HCT116 (cell line): ENCODE results near the gene PDIK1L. TPM values are rescaled to one million over a fixed set of nuclear protein-coding genes. Genes with fewer than 3 reads are reported as not detected.

ENCODE experiments used
- ATAC-seq: fragments of 200-7000 bp; cut with Tn5 transposase; 2 replicates; pipeline ENCODE4 v1.9.1; 2020; ENCODE audit warnings: mild to moderate bottlenecking, moderate library complexity
- BruUV-seq: library from RNA; stranded (reverse); fragments of 400-500 nt; replicated peaks from 2 replicates; lab custom pipeline; 2021; lab: Mats Ljungman, UMichigan
- CTCF ChIA-PET: fragments of 300-600 bp; sonication (Branson Sonifier 250); formaldehyde crosslinking; loops from one replicate; lab custom pipeline; 2021; ENCODE audit warnings: antibody characterized with exemption; lab: Charles Lee
- POLR2A ChIA-PET: fragments of 300-600, 350-600 bp; sonication (Branson Sonifier 250); formaldehyde crosslinking; loops from one replicate; lab custom pipeline; 2021; ENCODE audit warnings: antibody characterized with exemption; lab: Charles Lee
- RAD21 ChIA-PET, 2 experiments: fragments of 300-600 bp; sonication (Branson Sonifier 250); formaldehyde crosslinking; loops; one replicate each; lab custom pipeline; 2023; ENCODE audit warnings: low total read pairs in 2 of 2; ENCODE audit not compliant: uncharacterized antibody in 2 of 2, unreplicated experiment in 2 of 2, low non-redundant PET in 1 of 2; lab: Charles Lee
- DNase-seq: peaks from one replicate; pipeline ENCODE4 v3.0.0-alpha.2; 2010; ENCODE audit warnings: low read depth, low spot score
- H2AFZ ChIP-seq: fragments of 200-600 bp; shearing (Covaris generic), sonication (generic); 2 replicates; pipeline ENCODE4 v1.6.1; 2017; ENCODE audit warnings: low read depth, mixed run types, mixed read lengths, antibody characterized with exemption, low read length; ENCODE audit not compliant: poor library complexity, severe bottlenecking
- H3K27ac ChIP-seq: 2 replicates; pipeline ENCODE4 v1.5.1; 2012; ENCODE audit warnings: low read depth, low read length
- H3K27me3 ChIP-seq: fragments of 200-600 bp; sonication (generic); 2 replicates; pipeline ENCODE4 v1.6.1; 2016; ENCODE audit warnings: mixed run types, low read length, mixed read lengths; ENCODE audit not compliant: insufficient read depth
- H3K36me3 ChIP-seq, 2 experiments: fragments of 200-500 bp in 1 of 2; fragments of 200-600 bp in 1 of 2; sonication (Bioruptor generic) in 1 of 2; sonication (generic) in 1 of 2; 2 replicates each; pipeline versions ENCODE4 v1.5.1 to v1.6.1; 2014 to 2016; ENCODE audit warnings: low read length in 2 of 2, inconsistent platforms in 1 of 2, mixed read lengths in 1 of 2, mixed run types in 1 of 2; ENCODE audit not compliant: insufficient read depth in 2 of 2, control insufficient read depth in 1 of 2
- H3K4me1 ChIP-seq, 2 experiments: fragments of 200-600 bp in 1 of 2; sonication (generic) in 1 of 2; 2 replicates each; pipeline versions ENCODE4 v1.5.1 to v1.6.1; 2012 to 2017; ENCODE audit warnings: low read length in 2 of 2, inconsistent platforms in 1 of 2, mild to moderate bottlenecking in 1 of 2, mixed read lengths in 1 of 2, mixed run types in 1 of 2, moderate library complexity in 1 of 2; ENCODE audit not compliant: insufficient read depth in 2 of 2, control insufficient read depth in 1 of 2
- H3K4me2 ChIP-seq: fragments of 200-600 bp; sonication (generic); 2 replicates; pipeline ENCODE4 v1.6.1; 2017; ENCODE audit warnings: mixed run types, low read length, mixed read lengths
- H3K4me3 ChIP-seq, 2 experiments: fragments of 200-600 bp in 1 of 2; sonication (generic) in 1 of 2; replicated peaks in 1 of 2; 2 replicates each; pipeline ENCODE4 v1.5.1; 2011 to 2016; ENCODE audit warnings: low read length in 2 of 2, control low read depth in 1 of 2, low read depth in 1 of 2, mild to moderate bottlenecking in 1 of 2, mixed read lengths in 1 of 2, mixed run types in 1 of 2
- H3K79me2 ChIP-seq: fragments of 200-600 bp; sonication (generic); 2 replicates; pipeline ENCODE4 v1.6.1; 2017; ENCODE audit warnings: mild to moderate bottlenecking, mixed run types, low read length, moderate library complexity, mixed read lengths; ENCODE audit not compliant: insufficient read depth
- H3K9ac ChIP-seq: fragments of 200-600 bp; sonication (generic); 2 replicates; pipeline ENCODE4 v1.6.1; 2016; ENCODE audit warnings: low read length, mixed read lengths
- H3K9me2 ChIP-seq: fragments of 200-600 bp; sonication (generic), shearing (Covaris generic); 2 replicates; pipeline ENCODE4 v1.6.1; 2017; ENCODE audit warnings: mixed run types, mild to moderate bottlenecking, moderate library complexity; ENCODE audit not compliant: insufficient read depth
- H3K9me3 ChIP-seq, 2 experiments: fragments of 200-500 bp in 1 of 2; fragments of 200-600 bp in 1 of 2; sonication (Bioruptor generic) in 1 of 2; sonication (generic) in 1 of 2; 2 replicates each; pipeline ENCODE4 v1.6.1; 2014 to 2017; ENCODE audit warnings: low read length in 2 of 2, mixed read lengths in 2 of 2, inconsistent platforms in 1 of 2, low read depth in 1 of 2, mild to moderate bottlenecking in 1 of 2, mixed run types in 1 of 2, moderate library complexity in 1 of 2; ENCODE audit not compliant: control insufficient read depth in 1 of 2, insufficient read depth in 1 of 2
- H4K20me1 ChIP-seq: fragments of 200-600 bp; sonication (generic), shearing (Covaris generic); 2 replicates; pipeline ENCODE4 v1.6.1; 2017; ENCODE audit warnings: mixed run types, mild to moderate bottlenecking, moderate library complexity; ENCODE audit not compliant: insufficient read depth
- CEBPB ChIP-seq: IDR thresholded peaks from 2 replicates; pipeline ENCODE4 v1.6.1; 2012; ENCODE audit warnings: low read depth
- EZH2 ChIP-seq: fragments of 200-600 bp; sonication (generic); IDR thresholded peaks from 2 replicates; pipeline ENCODE4 v1.6.1; 2017; ENCODE audit warnings: antibody characterized with exemption, mixed run types
- EZH2phosphoT487 ChIP-seq: fragments of 200-600 bp; IDR thresholded peaks from 2 replicates; pipeline ENCODE4 v1.6.1; 2018; ENCODE audit warnings: antibody characterized with exemption, borderline replicate concordance
- JUND ChIP-seq: IDR thresholded peaks from 2 replicates; pipeline ENCODE4 v1.6.1; 2012
- POLR2AphosphoS5 ChIP-seq: IDR thresholded peaks from 2 replicates; pipeline ENCODE4 v1.6.1; 2011; ENCODE audit warnings: mild to moderate bottlenecking, low read depth, low read length, moderate library complexity
- RAD21 ChIP-seq: IDR thresholded peaks from 2 replicates; pipeline ENCODE4 v1.6.1; 2012; ENCODE audit warnings: low read depth, mild to moderate bottlenecking
- SIN3A ChIP-seq: IDR thresholded peaks from 2 replicates; pipeline ENCODE4 v1.6.1; 2012; ENCODE audit warnings: low read depth
- intact Hi-C: fragments of 100-400 bp; cut with micrococcal nuclease; formaldehyde crosslinking; loops from 2 replicates; pipeline ENCODE4 v1.10.0; 2022
- total RNA-seq: library from RNA; stranded (reverse); gene quantifications from one replicate; pipeline ENCODE4 v1.2.1, GENCODE V29; 2021; ENCODE audit not compliant: unreplicated experiment
- TF ChIP-seq, protein P1 (sequence below): IDR thresholded peaks from 2 replicates; pipeline ENCODE4 v1.6.1; 2012
- TF ChIP-seq, protein P2 (sequence below), 3 experiments: fragments of 200-600 bp in 1 of 3; sonication (generic) in 1 of 3; IDR thresholded peaks in 2 of 3; conservative IDR thresholded peaks in 1 of 3; 2 replicates each; pipeline ENCODE4 v1.5.1; 2012 to 2017; ENCODE audit warnings: low read depth in 2 of 3, low read length in 2 of 3, antibody characterized with exemption in 1 of 3, borderline replicate concordance in 1 of 3, control low read depth in 1 of 3, mild to moderate bottlenecking in 1 of 3, mixed read lengths in 1 of 3, mixed run types in 1 of 3, moderate library complexity in 1 of 3; ENCODE audit not compliant: insufficient read depth in 1 of 3
- TF ChIP-seq, protein P3 (sequence below): IDR thresholded peaks from 2 replicates; pipeline ENCODE4 v1.6.1; 2012; ENCODE audit warnings: low read depth
- TF ChIP-seq, protein P4 (sequence below): IDR thresholded peaks from 2 replicates; pipeline ENCODE4 v1.6.1; 2012
- TF ChIP-seq, protein P5 (sequence below): IDR thresholded peaks from 2 replicates; pipeline ENCODE4 v1.6.1; 2011; ENCODE audit warnings: mild to moderate bottlenecking, low read length, moderate library complexity; ENCODE audit not compliant: insufficient replicate concordance; ENCODE audit errors: extremely low read depth

PDIK1L gene
- total RNA-seq, 1 experiment from 2014 or later: 8.8 TPM

DNA sequence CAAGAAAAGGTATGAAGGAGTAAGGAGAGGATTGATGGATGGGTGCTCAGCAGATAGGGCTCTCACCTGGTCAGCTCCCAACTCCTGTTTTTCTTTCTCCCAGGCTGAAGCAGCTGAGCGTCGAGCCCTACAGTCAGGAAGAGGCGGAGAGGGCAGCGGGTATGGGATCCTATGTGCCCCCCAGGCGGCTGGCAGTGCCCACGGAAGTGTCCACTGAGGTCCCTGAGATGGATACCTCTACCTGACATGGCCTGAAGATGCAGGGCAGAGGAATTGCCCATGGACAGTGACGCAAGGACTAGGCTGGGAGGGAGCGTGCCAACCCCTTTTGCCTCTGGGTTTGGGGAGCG is 58.8 kb downstream of the PDIK1L start:
- Histone ChIP-seq H3K4me3 (peak overlapping the region; percentile 89 to 96), H3K9me2 (no peaks in the 10 kb centered on the region)
- CTCF ChIA-PET: interaction anchor here (1.3 to 2.0 kb wide), 4 partner anchors 25 to 247 kb away, joined by 3 to 27 read pairs (median 8); partner anchors contain the start of gene CEP85
- TF ChIP-seq SIN3A: no peak
- TF ChIP-seq POLR2AphosphoS5: no peak
- TF ChIP-seq, protein P1, sequence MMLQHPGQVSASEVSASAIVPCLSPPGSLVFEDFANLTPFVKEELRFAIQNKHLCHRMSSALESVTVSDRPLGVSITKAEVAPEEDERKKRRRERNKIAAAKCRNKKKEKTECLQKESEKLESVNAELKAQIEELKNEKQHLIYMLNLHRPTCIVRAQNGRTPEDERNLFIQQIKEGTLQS: no peak
- no peak for TF ChIP-seq CEBPB
- TF ChIP-seq, protein P2, sequence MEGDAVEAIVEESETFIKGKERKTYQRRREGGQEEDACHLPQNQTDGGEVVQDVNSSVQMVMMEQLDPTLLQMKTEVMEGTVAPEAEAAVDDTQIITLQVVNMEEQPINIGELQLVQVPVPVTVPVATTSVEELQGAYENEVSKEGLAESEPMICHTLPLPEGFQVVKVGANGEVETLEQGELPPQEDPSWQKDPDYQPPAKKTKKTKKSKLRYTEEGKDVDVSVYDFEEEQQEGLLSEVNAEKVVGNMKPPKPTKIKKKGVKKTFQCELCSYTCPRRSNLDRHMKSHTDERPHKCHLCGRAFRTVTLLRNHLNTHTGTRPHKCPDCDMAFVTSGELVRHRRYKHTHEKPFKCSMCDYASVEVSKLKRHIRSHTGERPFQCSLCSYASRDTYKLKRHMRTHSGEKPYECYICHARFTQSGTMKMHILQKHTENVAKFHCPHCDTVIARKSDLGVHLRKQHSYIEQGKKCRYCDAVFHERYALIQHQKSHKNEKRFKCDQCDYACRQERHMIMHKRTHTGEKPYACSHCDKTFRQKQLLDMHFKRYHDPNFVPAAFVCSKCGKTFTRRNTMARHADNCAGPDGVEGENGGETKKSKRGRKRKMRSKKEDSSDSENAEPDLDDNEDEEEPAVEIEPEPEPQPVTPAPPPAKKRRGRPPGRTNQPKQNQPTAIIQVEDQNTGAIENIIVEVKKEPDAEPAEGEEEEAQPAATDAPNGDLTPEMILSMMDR (IDR thresholded peaks at IDR 0.05 in 2 of 3, conservative IDR thresholded peaks at IDR 0.05 in 1 of 3; ENCODE audit: borderline replicate concordance in 1 of 3, insufficient read depth in 1 of 3, low read depth in 2 of 3, low read length in 2 of 3): no peak
- no peak for TF ChIP-seq EZH2phosphoT487
- no peak for TF ChIP-seq RAD21
- TF ChIP-seq, protein P3, sequence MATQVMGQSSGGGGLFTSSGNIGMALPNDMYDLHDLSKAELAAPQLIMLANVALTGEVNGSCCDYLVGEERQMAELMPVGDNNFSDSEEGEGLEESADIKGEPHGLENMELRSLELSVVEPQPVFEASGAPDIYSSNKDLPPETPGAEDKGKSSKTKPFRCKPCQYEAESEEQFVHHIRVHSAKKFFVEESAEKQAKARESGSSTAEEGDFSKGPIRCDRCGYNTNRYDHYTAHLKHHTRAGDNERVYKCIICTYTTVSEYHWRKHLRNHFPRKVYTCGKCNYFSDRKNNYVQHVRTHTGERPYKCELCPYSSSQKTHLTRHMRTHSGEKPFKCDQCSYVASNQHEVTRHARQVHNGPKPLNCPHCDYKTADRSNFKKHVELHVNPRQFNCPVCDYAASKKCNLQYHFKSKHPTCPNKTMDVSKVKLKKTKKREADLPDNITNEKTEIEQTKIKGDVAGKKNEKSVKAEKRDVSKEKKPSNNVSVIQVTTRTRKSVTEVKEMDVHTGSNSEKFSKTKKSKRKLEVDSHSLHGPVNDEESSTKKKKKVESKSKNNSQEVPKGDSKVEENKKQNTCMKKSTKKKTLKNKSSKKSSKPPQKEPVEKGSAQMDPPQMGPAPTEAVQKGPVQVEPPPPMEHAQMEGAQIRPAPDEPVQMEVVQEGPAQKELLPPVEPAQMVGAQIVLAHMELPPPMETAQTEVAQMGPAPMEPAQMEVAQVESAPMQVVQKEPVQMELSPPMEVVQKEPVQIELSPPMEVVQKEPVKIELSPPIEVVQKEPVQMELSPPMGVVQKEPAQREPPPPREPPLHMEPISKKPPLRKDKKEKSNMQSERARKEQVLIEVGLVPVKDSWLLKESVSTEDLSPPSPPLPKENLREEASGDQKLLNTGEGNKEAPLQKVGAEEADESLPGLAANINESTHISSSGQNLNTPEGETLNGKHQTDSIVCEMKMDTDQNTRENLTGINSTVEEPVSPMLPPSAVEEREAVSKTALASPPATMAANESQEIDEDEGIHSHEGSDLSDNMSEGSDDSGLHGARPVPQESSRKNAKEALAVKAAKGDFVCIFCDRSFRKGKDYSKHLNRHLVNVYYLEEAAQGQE: no peak
- no peak for TF ChIP-seq JUND
- TF ChIP-seq, protein P4, sequence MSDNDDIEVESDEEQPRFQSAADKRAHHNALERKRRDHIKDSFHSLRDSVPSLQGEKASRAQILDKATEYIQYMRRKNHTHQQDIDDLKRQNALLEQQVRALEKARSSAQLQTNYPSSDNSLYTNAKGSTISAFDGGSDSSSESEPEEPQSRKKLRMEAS: no peak
- no peak for TF ChIP-seq EZH2
- TF ChIP-seq, protein P5, sequence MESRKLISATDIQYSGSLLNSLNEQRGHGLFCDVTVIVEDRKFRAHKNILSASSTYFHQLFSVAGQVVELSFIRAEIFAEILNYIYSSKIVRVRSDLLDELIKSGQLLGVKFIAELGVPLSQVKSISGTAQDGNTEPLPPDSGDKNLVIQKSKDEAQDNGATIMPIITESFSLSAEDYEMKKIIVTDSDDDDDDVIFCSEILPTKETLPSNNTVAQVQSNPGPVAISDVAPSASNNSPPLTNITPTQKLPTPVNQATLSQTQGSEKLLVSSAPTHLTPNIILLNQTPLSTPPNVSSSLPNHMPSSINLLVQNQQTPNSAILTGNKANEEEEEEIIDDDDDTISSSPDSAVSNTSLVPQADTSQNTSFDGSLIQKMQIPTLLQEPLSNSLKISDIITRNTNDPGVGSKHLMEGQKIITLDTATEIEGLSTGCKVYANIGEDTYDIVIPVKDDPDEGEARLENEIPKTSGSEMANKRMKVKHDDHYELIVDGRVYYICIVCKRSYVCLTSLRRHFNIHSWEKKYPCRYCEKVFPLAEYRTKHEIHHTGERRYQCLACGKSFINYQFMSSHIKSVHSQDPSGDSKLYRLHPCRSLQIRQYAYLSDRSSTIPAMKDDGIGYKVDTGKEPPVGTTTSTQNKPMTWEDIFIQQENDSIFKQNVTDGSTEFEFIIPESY: no peak
- TF ChIP-seq, all 23 proteins: peak for 0
- ChIA-PET POLR2A (interaction anchor here (1.2 to 1.6 kb wide), 3 partner anchors 14 to 63 kb away, joined by 3 to 8 read pairs (median 6); partner anchors contain the start of gene CEP85), RAD21 (no interaction called here)
- DNase-seq (no peak), ATAC-seq (peak; percentile 6; the same call in 1 of the 2 replicates)
- H3K79me2 ChIP-seq: peaks cover 20% of the 10 kb centered on the region
- no peaks in the 10 kb centered on the region for H4K20me1 ChIP-seq
- no peaks in the 10 kb centered on the region for H3K27me3 ChIP-seq
- peaks cover 4 to 22% of the 10 kb centered on the region in 2 experiments; a peak in 3 of 4 replicates for H3K4me1 ChIP-seq
- intact Hi-C loops: no loop called here
- BruUV-seq: no TSS peak
- H3K27ac ChIP-seq: peak overlapping the region; percentile 74
- H2AFZ ChIP-seq: no peak overlapping the region
- peak overlapping the region; percentile 98 for H3K4me2 ChIP-seq
- H3K9me3 ChIP-seq: no peaks in the 10 kb centered on the region
- H3K9ac ChIP-seq: peak overlapping the region; percentile 93
- H3K36me3 ChIP-seq: no peaks in the 10 kb centered on the region; a peak in 1 of 4 replicates
